ENCODE measurements around the gene MAGI2.
"Not testable (repeated sequence)": the region's sequence is repeated elsewhere in the genome, so short reads cannot be mapped to it uniquely, and the experiment has no call there.

The MAGI2 gene

GRCh38 chr7:78261302-78261701 is 1192.2 kb downstream of the MAGI2 start:
- DNase-seq (ENCODE audit: low spot score) = no peak
- no peak for TF ChIP-seq CTCF (conservative IDR thresholded peaks at IDR 0.05; ENCODE audit: low read depth)
- ChIA-PET POLR2A (ENCODE audit: low non-redundant PET) (no interaction called here), CTCF (no interaction called here)
- no peak overlapping the region for H3K27ac ChIP-seq

- ChIA-PET CTCF (interaction anchor here (0.6 kb wide), 1 partner anchor 1029 kb away, joined by 3 read pairs; no protein-coding TSS in a partner anchor), POLR2A (ENCODE audit: low non-redundant PET) (no interaction called here)
- H3K27ac ChIP-seq = no peak overlapping the region
- TF ChIP-seq CTCF (conservative IDR thresholded peaks at IDR 0.05; ENCODE audit: low read depth) = no peak
- DNase-seq (ENCODE audit: low spot score) = no peak
Measured at GRCh38 chr7:78260826-78261225, 1192.6 kb downstream of the MAGI2 start.

- ChIA-PET CTCF (no interaction called here), POLR2A (ENCODE audit: low non-redundant PET) (no interaction called here)
- no peak for DNase-seq (ENCODE audit: low spot score)
- TF ChIP-seq CTCF (conservative IDR thresholded peaks at IDR 0.05; ENCODE audit: low read depth) = no peak
- no peak overlapping the region for H3K27ac ChIP-seq
Measured at GRCh38 chr7:78254726-78255055, 1198.8 kb downstream of the MAGI2 start.

GRCh38 chr7:78253850-78254725 is 1199.4 kb downstream of the MAGI2 start:
- H3K27ac ChIP-seq = no peak overlapping the region
- no peak for TF ChIP-seq CTCF (conservative IDR thresholded peaks at IDR 0.05; ENCODE audit: low read depth)
- DNase-seq (ENCODE audit: low spot score) = no peak
- POLR2A ChIA-PET (ENCODE audit: low non-redundant PET) = no interaction called here
- CTCF ChIA-PET = interaction anchor here (0.5 kb wide), 1 partner anchor 28 kb away, joined by 5 read pairs; no protein-coding TSS in a partner anchor

- DNase-seq (ENCODE audit: low spot score) = no peak
- no peak overlapping the region for H3K27ac ChIP-seq
- TF ChIP-seq CTCF (conservative IDR thresholded peaks at IDR 0.05; ENCODE audit: low read depth) = no peak
- ChIA-PET POLR2A (ENCODE audit: low non-redundant PET) (no interaction called here), CTCF (no interaction called here)
Measured at GRCh38 chr7:78248867-78249266, 1204.6 kb downstream of the MAGI2 start.

- TF ChIP-seq CTCF (conservative IDR thresholded peaks at IDR 0.05; ENCODE audit: low read depth) = no peak
- no peak for DNase-seq (ENCODE audit: low spot score)
- ChIA-PET POLR2A (ENCODE audit: low non-redundant PET) (no interaction called here), CTCF (no interaction called here)
- H3K27ac ChIP-seq = no peak overlapping the region
Measured at GRCh38 chr7:78247910-78248689, 1205.4 kb downstream of the MAGI2 start.

GRCh38 chr7:78240179-78240578 is 1213.3 kb downstream of the MAGI2 start:
- DNase-seq (ENCODE audit: low spot score); POLR2A ChIA-PET (ENCODE audit: low non-redundant PET): not testable (repeated sequence)

More at GRCh38 chr7:78240179-78240578, 1213.3 kb downstream of the MAGI2 start:
- CTCF ChIA-PET, H3K27ac ChIP-seq: not testable (repeated sequence)
